GM19351 (cell line): ENCODE results near the gene OR2J2.
"Not testable (repeated sequence)": the region's sequence is repeated elsewhere in the genome, so short reads cannot be mapped to it uniquely, and the experiment has no call there.

Source experiments
- ATAC-seq: cut with Tn5 transposase; IDR thresholded peaks from one replicate; pipeline ENCODE4 v1.9.1; 2021; ENCODE audit warnings: mild to moderate bottlenecking, moderate library complexity; ENCODE audit not compliant: unreplicated experiment

Gene OR2J2

GRCh38 chr6:29170607-29171006 lies at the start of gene OR2J2:
OR2J2 (plus strand) TSS chr6:29170907; CDS start chr6:29173636, 2,729 bp downstream.
- not testable (repeated sequence) for ATAC-seq

GRCh38 chr6:29129326-29130012 lies 41.2 kb upstream of the OR2J2 start:
- ATAC-seq: no peak

GRCh38 chr6:29130644-29131043 lies 40.1 kb upstream of the OR2J2 start:
- ATAC-seq: no peak

- no peak for ATAC-seq
Measured at GRCh38 chr6:29131691-29132090, 39.0 kb upstream of the OR2J2 start.

DNA sequence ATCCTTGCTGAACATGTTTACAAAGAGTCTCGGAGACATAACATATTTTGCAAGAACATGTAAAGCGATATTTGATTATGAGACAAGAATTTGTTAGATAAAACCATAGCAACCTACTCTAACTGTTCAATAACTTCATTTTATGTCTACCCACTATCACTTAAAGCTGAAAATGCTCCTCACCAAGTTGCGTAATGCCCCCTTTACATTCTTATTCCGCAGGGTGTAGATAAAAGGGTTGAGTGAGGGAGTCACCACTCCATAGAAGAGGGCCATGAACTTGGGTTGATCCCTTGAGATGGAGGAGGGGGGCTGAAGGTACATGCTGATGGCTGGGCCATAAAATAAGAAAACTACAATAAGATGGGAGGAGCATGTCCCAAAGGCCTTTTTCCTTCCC lies 33.0 kb upstream of the OR2J2 start:
- no peak for ATAC-seq

DNA sequence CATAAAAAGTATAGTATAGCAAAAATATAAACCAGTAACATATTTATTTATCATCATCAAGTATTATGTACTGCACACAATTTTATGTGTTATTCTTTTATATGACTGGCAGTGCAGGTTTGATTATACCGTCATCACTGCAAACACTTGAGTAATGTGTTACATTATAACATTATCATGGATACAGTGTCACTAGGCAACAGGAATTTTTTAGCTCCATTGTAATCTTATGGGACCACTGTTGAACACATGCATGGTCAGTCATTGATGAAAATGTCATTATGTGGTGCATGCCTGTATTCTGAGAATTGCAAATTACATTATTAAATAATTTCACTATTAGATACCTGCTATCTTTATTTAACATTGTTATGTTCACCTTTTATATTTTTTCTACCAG lies 29.1 kb upstream of the OR2J2 start:
- no peak for ATAC-seq

GRCh38 chr6:29142309-29142708 lies 28.4 kb upstream of the OR2J2 start:
- ATAC-seq: no peak

DNA sequence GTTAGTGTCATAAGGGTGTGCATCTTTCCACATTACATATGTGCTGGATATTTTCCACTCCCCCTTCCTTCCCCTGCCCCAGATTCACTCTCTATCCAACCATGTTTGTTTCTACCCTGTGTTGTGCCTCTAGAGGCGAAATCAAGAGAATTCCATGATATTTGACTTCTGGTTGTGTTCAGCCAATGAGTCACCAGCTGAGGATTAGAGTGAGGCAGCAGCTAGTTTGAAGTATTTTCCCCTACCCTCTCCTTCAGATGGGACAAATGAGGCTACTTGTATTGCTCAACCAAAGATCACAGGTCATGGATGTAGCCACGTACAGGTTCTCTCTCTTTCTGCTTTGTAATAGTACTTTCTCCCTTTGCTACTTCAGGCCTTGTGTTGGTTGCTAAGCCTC lies 24.5 kb upstream of the OR2J2 start:
- no peak for ATAC-seq

GRCh38 chr6:29147074-29147473 lies 23.6 kb upstream of the OR2J2 start:
- no peak for ATAC-seq

DNA sequence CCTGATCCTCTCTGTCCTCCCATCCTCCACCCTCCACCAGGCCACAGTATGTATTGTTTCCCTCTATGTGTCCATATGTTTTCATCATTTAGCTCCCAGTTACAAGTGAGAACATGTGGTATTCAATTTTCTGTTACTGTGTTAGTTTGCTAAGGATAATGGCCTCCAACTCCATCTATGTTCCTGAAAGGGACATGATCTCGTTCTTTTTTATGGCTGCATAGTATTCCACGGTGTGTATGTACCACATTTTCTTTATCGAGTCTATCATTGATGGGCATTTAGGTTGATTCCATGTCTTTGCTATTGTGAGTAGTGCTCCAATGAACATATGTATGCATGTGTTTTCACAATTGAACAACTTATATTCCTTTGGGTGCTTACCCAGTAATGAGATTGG lies 21.3 kb upstream of the OR2J2 start:
- not testable (repeated sequence) for ATAC-seq

- no peak for ATAC-seq
Measured at GRCh38 chr6:29153083-29153482, 17.6 kb upstream of the OR2J2 start.

- ATAC-seq: not testable (repeated sequence)
Measured at GRCh38 chr6:29155182-29155581, 15.5 kb upstream of the OR2J2 start.

DNA sequence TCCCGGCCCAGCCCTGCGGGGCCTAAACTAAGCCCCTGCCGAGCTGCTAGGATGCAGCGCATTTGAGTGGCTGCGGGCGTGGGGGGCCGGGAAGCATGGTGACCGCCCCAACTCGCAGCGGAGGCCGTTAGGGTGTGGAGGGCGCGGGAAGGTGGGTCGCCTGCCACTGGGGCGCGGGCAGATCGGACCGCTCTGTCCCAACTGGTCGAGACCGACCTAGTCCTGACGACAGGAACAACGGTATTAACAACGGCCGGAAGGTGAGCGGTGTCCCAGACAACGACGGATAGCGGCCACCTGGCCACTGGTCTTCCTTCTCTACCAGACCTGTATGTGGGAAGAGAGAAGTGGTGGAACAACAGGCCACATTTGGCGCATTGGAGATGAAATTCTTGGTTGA lies 10.8 kb upstream of the OR2J2 start:
- not testable (repeated sequence) for ATAC-seq

- not testable (repeated sequence) for ATAC-seq
Measured at GRCh38 chr6:29165571-29165970, 5.1 kb upstream of the OR2J2 start.

DNA sequence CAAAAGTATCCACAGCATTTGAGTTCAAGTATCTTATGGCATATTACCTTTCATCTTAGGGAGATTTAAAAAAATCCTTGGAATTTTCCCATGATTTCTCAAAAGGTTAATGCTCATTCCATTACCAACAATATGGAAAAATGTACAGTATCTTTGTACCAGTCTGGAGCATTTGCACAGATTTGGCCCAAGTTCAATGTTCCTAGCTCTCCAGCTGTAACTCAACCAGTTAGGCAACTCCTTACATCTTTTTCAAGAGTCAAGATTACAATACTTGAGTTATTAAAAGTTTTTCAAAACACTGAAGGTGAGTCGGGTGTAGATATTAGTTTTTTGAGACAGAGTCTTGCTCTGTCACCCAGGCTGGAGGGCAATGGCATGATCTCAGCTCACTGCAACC lies 1.0 kb downstream of the OR2J2 start:
- no peak for ATAC-seq

DNA sequence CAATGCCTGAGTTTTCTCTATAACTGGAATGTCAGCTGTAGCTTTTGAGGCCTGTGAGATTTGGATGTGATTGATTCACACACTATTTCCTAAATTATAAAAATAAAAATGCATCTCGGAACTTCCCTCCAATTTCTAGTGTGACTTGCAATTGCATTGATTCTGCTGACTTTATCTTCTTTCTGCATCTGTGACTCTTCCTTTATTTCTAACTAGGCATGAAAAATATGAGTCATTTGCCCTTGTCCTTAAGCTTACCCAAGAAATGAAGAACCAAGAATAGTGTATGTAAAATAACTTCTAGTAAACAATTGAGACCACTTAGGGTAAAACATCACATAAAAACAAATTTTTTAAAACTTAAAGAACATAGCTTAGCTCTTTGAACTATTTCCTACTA lies 12.9 kb downstream of the OR2J2 start:
- ATAC-seq: no peak

DNA sequence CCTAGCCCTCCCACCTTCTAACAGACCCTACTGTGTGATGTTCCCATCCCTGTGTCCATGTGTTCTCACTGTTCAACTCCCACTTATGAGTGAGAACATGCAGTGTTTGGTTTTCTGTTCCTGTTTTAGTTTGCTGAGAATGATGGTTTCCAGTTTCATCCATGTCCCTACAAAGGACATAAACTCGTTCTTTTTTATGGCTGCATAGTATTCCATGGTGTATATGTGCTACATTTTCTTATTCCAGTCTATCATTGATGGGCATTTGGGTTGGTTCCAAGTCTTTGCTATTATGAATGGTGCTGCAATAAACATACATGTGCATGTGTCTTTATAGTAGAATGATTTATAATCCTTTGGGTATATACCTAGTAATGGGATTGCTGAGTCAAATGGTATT lies 18.0 kb downstream of the OR2J2 start:
- ATAC-seq: not testable (repeated sequence)

DNA sequence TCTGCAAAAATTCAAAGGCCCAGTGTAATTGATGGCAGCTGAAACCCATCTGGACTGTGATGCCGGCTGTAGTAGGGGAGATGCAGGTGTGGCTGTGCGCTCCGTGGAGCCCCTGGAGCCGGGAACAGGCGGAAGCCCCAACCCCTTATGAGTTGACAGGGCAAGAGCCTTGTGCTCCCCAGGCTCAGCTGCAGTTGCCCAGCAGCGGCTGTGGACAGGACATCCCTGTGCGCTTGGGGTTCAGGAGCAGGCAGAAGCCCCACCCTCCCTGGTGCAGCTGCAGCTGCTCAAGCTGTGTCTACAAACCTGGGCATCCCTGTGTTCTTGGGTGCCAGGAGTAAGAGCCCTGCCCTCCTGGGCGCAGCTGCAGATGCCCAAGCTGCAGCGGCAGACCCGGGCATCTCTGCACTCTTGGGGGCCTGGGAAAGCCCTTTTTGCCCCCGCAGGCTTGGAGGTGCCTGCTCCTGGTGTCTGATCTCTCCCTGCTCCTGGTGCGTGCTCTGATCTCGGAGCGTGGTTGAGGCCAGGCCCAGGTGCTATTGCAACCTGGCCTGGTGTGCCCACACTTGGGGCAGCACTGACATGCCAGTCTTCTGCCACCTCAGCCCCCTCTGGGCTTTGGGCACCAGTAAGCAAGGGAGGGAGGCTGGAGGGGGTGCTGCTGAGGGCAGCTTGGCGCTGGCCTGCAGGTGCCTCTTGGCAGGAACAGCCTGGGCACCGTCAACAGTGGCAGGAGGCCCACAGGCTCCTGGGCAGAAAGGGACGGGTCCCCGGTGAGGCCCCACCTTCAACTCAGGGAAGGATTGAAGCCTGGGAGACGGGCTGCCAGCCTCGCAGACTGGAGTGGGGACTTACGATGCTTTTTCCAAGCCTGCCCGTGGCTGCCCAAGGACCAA lies 30.3 kb downstream of the OR2J2 start:
- no peak for ATAC-seq

DNA sequence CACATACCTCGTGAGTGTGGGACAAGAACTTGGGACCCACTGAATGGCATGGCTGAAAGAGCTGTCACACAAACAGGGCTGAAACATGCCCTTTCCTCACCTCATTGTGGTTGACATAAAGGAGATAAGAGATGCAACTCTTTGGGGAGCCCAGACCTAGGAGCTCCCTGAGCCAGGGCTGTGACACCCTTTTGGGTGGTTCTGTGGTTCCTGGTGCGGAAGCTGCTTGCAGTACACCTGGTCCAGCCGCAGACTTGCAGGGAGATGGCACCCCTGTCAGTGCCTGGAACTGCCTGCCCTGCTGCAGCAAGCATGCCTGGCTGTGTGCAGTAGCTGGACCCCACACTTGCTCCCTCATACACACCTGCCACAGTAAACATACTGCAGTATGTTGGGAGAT lies 31.3 kb downstream of the OR2J2 start:
- no peak for ATAC-seq

DNA sequence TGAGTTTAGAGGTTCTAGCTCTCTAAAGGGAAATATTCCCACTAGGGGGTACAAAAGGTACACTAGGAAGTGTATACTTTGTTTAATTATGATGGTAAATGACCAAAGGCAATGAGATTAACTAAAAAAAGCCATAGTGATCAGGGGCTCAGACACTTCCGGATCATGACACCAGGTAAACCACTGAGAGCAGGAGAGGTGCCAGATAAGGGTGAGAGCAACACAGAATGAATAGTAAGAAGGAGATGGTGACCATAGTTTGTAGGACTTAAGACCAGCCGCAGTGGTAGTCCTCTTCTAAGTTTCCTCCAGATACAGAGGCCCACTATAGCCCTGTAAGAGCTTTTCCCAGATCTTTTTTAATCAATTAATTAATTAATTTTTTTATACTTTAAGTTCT lies 40.8 kb downstream of the OR2J2 start:
- no peak for ATAC-seq

- no peak for ATAC-seq
Measured at GRCh38 chr6:29216528-29216927, 45.8 kb downstream of the OR2J2 start.

DNA sequence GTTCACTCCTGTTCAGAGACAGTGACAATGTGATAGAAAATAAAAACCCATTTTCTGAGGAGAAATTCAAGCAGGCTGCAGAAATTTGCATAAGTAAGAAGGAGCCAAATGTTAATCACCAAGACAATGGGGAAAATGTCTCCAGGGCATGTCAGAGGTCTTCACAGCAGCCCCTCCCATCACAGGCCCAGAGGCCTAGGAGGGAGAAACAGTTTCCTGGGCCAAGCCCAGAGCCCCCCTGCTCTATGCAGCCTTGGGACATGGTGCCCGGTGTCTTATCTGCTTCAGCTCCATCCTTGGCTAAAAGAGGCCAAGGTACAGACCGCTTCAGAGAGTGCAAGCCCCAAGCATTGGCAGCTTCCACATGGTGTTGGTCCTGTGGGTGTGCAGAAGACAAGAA lies 46.5 kb downstream of the OR2J2 start:
- ATAC-seq: not testable (repeated sequence)
